Endothelial cell of hepatic sinusoid (primary cell): Measurements from ENCODE around the gene PSMB9.

ENCODE experiments used
- in situ Hi-C: cut with HindIII; loops from 2 replicates; pipeline ENCODE4 v1.10.0; 2017; ENCODE audit warnings: low sequenced_read_pairs

PSMB9 gene

DNA sequence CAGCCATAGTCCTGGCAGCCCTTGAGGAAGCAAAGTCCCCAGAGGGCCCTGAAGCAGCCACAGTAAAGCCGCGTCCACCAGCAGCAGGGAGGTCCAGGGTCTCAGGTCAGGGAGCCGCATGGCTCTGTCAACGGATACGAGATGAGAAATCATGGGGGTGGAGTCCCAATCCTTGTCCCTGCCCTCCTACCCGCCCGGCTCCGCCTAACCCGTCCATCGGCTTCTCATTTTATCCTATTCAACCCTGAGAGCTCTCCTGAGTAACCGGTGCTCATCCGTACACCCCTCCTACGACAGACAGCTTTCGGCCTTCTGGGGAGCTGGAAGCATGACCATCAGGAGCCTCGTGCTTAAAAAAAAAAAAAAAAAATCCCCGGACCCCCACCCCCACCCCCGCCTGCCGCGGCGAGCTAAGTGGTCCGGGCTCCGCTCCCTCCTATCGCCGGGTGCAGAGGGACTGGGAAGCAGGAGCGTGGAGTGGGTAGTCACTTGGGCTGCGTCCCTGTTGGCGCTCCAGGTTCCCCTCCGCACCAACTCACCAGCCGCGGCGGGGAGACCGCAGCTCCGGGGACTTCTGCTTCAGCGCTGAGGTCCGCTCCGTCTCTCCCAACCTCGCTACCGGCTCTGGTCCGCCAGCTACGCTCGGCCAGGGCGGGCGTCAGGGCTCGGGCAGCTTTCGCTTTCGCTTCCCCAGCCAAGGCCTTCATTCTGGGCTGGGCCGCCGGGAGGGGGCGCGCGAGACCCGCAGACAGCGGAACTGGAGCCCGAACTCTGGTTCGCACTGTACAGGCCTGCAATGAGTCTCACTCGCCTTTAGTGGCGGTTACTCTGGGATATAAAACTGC is 15.7 kb upstream of the PSMB9 start, which contains the start of gene TAP2:
TAP2 (minus strand) TSS at position 626 of the 845 bp plus-strand sequence; CDS start at position 120, 506 bp downstream.
- in situ Hi-C loops, result no loop called here

DNA sequence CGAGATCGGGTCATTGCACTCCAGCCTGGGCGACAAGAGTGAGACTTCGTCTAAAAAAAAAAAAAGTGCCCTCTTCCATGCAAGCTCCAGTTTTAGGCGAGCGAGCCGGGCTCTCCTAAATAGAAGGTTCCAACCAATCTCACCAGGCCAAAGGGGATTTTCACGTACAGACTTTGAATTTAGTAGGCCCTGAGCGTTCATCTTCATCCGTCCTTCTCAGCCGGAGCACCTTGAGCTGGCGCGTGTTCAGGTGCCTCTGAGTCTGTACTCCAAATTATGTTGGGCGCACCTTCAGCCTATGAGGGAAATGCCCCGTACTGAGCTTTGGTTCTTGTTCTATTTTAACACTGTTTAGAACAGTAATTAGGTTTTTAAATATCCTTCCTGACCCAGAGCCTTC is 14.6 kb upstream of the PSMB9 start:
- in situ Hi-C loops, result no loop called here

DNA sequence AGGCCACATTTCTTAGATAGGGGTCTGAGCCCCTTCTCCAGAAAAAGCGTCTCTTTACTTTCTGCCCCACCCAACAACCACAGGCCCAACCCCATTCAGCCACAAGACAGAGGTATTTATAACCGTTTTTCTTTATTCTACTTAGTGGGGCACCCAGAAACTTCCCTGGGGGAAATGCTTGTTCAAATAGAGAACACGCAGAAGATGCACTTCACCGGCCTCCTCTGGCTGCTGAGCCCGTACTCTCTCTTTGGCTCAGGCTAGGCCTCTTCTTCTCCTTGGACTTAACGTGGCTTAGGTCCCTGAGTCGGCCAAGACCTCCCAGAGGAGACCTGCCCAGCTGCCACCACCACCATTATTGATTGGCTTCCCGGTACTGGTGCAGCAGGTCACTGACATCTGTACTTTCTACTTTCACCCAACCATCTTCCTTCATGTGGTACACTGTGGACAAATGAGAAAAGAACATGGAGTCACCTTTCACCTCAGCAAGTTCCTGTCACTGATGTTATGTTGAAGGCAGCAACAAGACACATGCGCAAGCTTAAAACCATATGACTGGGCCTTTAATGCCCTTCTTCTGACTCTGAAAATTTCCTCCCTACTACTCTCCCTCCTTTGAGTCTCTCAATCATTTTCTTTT is 13.3 kb upstream of the PSMB9 start:
- in situ Hi-C loops, result loop anchor here (5.0 kb wide), 1 partner anchor 127 kb away; the partner anchor contains the start of gene BRD2

DNA sequence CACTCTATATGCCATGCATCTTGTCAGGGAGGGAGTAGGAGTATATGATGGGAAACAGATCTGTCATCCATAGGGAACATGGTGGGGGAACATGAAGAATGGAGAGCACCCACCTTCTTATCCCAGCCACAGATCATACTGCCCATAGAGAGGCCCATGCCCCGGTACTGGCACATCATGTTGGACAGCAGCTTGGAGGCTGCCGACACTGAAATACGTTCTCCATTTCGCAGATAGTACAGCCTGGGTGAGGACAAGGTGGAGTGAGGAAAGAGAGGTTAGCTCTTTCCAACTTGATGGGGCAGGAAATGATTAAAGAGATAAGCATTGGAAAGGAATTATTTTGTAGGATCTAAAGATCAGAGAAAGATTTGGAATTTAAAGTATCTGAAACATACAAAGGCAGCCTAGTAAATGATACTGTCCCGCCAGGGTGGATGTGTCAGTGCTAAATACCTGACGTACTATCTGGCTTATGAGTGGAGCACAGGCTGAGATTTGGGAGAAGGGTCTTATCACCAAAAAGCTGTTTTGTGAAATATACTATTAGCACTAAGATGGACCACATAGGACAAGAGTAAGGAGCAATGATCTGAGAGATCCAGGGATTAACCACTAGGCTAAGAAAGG is 11.9 kb upstream of the PSMB9 start:
- in situ Hi-C loops, result loop anchor here (5.0 kb wide), 1 partner anchor 125 kb away; the partner anchor contains the start of gene BRD2

DNA sequence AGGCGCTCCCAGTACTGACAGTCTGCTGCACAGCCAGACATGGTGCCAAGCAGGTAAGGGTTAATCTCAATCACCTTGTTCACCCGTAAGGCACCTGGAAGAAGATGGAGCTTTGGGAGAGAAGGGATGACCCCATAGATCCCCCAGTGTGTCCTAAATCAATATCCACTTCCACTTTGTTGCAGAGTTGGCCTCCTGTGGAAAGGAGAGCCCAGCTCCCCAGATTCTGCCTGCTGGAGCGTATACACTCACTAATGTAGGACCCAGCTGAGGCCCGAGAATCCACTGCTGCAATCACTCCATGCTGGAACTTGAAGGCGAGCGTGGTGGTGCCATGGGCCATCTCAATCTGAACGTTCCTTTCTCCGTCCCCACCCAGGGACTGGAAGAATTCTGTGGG is 11.3 kb upstream of the PSMB9 start:
- in situ Hi-C loops, result loop anchor here (5.0 kb wide), 1 partner anchor 125 kb away; the partner anchor contains the start of gene BRD2

DNA sequence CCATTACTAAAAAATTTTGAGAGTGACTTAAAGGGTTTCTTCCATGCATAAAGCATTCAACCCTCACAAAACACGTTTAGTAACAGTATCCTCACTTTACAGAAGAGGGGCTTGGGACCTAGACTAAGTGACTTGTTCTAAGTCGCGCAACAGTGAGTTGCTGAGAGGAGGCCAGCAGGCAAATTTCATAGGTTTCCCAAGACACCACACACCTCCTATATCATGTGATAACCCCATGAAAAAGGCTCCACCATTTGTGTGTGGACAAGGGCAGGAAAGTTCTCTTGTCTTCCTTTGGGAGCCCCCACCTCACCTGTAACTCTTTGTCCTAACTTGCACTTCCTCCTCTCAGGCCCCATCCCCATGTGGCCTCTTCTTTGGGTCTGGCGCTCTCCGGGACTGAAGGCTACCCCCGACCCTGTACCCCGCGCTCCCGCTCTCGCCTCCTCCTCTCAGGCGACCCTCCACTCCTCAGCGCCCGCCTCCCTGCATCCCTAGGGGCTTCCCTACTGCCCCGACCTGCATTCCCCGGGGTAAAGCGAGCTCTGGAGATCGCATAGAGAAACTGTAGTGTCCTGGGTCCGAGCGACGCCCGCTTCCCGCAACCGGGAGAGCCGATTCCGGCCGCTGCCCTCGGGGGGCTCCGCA is 10.5 kb upstream of the PSMB9 start:
- in situ Hi-C loops, result loop anchor here (5.0 kb wide), 1 partner anchor 124 kb away; the partner anchor contains the start of gene BRD2

DNA sequence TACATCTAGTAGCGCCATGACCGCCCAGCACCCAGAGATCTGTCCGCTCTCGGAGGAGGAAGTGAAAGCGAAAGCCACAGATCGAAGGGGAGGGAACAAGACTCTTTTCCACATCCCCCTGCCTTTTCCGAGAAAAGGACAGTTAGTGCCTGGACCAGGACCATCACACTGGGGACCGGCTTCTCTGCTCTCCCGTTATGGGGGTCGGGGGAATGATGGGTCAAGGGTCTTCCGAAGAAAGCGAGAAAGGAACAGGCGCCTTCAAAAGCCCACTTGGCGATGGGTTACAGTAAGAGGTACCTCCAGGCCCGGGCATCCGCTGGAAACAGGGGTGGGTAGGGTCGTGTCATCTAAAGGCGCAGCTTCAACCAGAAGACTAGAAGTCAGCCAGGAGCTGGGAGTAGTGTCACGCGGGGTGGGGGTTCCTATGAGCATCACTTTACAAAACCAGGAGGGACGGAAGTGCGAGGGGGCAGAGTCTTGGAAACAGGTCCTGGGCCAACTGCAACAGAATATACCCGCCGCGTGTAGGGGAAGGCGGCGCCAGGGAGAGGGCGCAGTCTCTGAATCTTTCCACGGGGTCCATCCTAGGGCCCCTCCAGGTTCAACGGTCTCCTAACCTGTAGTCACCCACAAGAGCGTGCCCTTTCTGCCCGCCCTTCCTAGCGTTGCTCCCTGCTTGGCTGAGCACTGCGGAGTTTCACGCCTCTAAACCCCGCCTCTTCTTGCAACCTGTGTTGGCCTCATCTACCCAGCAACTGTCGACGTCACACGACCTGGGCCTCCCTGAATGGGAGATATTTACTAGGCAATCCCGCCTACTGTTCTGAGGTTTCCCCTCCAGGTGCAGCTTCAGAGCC is 9.8 kb upstream of the PSMB9 start, which contains the start of gene PSMB8:
PSMB8 (minus strand) TSS at position 69 of the 860 bp plus-strand sequence; CDS start at position 18, 51 bp downstream.
- in situ Hi-C loops, result loop anchor here (5.0 kb wide), 1 partner anchor 123 kb away; the partner anchor contains the start of gene BRD2

DNA sequence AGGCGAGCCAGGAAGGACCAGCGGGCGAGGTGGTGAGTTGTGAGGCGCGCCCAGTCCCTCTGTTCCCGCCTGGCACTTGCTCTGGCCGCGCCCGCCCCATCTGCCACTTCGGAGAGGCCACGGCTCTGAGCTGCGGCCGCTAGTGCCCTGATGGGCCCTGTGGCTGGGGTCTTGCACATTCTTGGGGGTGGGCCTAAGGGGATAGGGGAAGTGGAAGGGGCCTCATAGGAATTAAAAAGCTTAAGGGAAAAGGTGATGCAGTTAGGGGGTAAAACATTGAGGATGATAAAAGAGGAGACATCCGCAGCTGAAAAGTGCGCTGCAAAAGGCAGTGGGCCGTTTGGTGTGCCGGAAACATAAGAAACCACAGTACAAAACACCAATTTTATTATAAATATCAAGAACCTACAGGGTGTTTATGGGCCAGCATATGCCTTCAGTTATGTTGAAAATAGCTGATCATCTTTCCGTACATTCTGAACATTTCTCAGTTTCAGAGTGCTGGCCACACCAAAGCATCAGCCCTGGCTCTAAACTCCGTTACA is 9.1 kb upstream of the PSMB9 start:
- in situ Hi-C loops, result loop anchor here (5.0 kb wide), 1 partner anchor 122 kb away; the partner anchor contains the start of gene BRD2

DNA sequence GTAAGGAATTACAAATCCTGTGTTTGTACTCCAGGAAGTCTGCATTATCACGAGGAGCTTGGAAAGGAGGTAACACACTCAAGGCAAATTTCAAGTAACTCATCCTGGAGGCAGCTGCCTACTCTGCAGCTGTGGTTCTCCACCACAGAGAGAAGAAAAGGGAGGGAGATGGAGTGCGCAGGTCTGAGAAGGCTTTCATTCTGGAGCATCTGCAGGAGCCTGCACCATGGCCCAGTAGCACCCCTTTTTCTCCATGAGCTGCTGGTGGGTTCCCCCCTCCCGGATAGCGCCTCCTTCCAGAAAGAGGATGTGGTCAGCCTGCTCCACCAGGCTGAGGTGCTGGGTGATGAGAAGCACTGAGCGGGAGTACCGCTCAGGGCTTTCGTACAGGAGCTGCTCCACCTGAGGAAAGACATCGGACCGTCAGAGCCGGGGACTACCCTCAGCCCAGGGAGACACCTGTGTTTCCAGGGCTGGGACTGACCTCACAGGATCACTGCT is 8.6 kb upstream of the PSMB9 start:
- in situ Hi-C loops, result no loop called here

DNA sequence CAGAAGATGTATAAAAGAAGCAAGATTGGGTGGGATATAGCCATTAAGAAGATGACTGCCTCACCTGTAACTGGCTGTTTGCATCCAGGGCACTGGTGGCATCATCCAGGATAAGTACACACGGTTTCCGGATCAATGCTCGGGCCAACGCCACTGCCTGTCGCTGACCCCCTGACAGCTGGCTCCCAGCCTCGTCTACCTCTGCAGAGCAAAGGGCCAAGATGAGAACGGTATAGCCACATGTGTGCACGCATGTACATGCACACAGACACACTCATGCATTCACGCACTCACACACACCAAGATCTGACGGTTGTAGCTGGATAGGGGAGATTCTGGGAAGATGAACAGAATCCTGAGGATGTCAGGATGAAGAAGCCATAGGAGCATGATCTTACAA is 7.0 kb upstream of the PSMB9 start:
- in situ Hi-C loops, result no loop called here

DNA sequence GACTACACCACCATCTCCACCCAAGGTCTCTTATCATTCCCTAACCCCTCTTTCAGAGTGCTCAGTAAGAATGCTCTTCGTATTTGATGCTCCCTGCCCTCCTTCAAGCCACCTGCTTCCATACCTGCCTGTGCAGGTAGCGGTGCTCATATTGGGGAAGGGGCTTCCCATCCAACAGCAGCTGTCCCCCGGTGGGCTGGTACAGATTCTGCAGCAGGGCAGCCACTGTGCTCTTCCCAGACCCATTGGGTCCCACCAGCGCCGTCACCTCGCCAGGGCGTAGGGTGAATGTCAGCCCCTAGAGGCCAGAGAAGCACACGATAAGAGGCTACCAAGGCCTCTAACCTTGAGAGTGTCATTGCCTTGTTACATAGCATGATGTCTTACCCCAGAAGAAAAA is 6.2 kb upstream of the PSMB9 start:
- in situ Hi-C loops, result no loop called here

DNA sequence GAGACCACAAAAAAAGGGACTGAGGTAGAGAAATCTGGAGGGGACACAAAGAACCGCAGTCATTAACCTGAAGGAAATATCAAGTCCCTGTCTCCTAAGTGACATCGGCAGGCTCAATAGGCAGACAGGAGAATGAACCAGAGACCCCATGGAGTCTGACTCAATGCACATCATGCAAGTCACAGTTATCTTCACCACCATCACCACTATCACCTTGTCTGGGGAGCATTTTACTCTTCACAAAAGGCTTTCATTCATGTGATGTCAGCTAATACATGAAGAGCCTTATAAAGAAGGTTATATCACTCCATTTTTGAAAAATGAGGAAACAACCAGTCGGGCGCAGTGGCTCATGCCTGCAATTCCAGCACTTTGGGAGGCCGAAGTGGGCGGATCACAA is 4.9 kb upstream of the PSMB9 start:
- in situ Hi-C loops, result no loop called here

DNA sequence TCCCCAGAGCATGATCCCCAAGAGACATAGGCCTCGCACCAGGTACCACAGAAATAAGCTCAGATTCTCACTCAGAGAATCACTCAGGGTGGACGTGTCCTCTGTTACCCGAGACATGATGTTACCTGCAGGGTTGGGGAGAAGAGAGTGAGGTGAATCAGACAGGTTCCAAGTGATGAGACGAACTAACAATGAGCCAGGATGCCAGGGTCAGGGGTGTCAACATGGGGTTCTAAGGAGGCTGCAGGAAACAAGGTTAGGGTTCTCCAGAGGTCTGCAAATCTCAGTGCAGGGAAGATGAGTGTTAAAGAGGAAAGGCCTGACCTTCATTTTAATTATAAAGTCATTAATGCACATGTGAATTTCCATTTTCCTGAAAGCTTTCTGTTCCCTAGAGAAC is 3.0 kb upstream of the PSMB9 start:
- in situ Hi-C loops, result no loop called here

DNA sequence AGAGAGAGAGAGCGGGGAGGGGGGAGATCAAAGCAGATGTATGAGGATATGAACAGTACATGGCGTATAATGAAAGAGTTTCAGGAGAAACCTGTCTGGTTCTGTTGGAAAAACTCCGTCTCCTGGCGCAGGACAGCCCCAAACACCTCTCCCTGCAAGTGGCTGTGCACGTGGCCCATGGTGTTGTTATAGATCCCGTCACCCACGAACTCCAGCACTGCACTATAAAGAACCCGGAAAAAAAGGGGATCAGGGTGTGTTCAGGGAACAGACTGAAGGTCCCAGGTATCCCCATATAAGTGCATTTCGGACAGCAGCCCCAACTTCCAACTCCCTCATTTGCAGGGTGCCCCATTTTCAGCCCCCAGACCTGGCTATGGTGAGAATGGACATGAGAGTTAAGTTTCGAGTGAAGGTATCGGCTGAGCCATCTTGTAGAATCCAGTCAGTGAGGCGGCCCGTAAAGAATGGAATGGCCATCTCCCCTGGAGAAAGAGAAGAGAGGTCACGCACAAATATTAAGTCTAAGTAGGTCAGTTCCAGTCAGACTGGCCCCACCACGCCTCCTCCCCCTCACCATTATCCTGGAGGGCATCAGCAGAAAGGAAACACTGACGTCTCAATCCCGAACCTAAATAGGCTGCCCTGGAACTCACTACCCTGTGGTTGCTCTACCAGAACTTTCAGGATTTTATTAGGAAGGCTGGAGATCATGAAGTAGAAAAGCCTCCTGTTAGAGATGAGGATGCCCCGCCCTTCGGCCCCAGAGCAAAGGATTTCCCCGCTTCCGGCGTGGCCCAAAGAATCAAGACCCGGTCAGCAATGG is 1.8 kb upstream of the PSMB9 start:
- in situ Hi-C loops, result no loop called here

DNA sequence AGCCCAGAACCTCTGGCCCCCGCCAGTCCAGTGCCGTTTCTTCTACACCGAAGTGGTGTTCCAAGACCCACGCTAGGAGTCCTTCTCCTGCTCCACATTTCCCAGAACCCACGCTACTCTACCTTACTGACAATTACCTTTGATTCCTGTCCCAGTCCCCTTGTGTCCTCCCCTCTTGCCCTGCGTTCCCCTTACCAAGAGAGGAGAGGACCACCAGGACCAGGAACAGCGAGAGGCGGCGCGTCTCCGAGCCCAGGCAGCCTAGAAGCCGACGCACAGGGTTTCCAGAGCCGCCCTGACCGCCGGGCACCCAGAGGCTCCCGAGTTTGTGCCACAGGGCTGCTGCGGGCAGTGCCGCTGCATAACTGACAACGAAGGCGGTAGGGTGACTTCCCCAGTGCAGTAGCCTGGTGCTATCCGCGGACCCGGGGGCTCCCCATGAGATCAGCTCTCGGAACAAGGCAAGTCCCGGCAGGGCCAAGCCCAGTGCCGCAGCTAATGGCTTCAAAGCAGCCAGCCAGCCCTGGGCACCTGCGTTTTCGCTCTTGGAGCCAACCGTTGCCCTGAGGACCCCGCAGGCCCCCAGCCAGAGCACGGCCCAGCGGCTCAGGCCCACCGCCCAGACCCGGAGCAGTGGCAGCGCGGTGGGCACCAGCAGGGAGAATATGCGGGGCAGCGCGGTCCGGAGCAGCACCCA is 1.0 kb upstream of the PSMB9 start:
- in situ Hi-C loops, result no loop called here

DNA sequence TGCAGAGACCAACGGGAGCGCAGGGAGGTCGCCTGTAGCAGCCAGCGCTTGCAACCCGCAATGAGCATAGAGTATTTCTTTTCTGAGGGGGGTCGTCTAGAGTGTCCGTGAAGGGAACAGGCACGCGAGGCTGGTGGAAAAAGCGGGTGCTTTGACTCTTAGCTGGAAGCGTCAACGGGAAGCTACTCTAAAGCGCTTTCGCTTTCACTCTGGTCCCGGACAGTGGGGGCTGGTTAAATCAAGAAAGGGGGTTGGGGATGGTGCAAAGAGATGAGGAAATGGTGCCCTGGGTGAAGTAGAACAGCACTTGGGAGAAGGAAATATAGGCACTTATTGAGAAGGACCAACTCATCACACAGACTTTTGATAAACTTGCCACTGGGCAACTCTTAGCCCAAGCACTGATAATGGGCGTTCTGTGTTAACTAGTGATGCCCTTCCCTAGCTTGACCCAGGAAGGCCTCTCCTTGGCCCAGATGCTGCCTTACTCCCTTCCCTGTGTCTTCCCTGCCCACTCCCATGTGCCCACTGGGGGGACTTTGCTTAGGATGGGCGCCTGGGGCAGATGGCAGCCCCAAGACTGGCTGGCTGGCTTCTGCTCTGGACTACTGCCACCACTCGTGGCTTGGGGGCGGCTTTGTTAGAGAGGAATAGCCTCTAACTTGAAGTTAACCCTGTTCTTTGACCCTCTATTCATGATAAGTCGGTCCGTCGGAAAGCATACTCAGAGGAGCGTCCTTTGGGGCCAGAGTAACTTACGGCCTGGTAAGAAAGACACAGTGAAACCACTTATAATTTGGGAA is 585 bp downstream of the PSMB9 start:
- in situ Hi-C loops, result no loop called here
